GM12873 (cell line): ENCODE data around the gene RETN.

Experiments
- CTCF ChIP-seq: IDR thresholded peaks from 2 replicates; pipeline ENCODE4 v1.5.1; 2012; ENCODE audit warnings: low read depth, mild to moderate bottlenecking, moderate library complexity, low read length, control low read depth; ENCODE audit not compliant: insufficient read depth; ENCODE audit errors: missing control alignments

The RETN gene

DNA sequence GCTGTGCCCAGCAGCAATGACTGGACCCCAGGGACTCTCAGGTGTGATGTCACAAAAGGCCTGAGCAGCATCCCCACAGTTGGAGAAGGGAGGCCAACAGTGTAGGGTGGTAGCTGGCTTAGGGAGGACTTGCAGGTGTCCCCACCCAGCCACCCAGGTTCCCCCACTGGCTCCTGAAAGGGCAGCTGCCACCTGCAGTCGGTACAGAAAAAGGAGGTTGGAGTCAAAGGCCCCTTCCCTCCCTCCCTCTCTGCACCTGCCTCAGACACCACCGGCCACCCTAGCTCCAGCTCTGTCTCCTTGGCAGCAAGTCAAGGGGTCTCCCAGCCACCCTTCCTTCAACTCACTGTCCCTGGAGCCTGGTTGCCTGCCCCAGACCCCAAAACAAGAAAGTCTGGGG lies 35.2 kb upstream of the RETN start, which contains the start of gene PCP2:
TSS of gene PCP2 (minus strand) at position 22 of the 400 bp plus-strand sequence. CDS start 262 bp downstream, outside the sequence.
- TF ChIP-seq CTCF: no peak

DNA sequence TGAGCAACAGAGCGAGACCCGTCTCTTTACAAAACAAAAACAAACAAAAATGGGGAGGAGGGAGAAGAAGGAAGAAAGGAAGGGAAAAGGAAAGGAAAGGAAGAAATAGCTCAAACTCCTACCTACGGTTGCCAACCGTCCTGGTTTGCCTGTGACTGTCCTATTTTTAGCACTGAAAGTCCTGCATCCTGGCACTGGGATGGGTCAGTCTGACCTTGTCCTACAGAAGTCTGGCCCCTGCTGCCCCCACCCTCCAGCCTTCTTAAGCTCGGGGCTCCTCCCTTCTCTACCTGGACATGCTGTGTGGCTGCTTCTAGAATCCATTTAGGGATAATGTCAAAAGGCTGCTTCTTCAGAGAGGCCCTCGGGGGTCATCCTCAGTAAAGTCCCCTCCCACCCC lies 33.2 kb upstream of the RETN start:
- no peak for TF ChIP-seq CTCF

DNA sequence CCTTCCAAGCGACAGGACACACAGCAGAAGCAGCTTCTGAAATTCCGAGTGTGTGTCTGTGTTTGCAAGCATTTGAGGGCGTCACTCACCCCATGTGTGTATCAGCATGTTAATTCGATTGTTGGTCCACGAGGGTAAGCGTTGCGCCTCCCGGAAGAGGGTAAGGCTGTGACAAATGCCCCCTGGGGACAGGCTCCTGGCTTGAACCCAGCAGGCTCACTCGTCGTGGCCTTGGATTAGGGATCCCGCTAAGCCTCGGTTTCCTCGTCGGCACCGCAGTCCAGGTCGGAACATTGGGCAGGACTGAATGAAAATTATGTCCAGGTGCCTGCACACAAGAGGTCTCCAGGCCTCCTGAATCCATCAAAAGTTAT lies 32.5 kb upstream of the RETN start:
- TF ChIP-seq CTCF: no peak

- TF ChIP-seq CTCF: no peak
Observed at GRCh38 chr19:7636691-7637373, 32.0 kb upstream of the RETN start, which contains the start of gene STXBP2. TSS of gene STXBP2 (plus strand) at chr19:7637110. CDS start at chr19:7637150, 40 bp downstream.

DNA sequence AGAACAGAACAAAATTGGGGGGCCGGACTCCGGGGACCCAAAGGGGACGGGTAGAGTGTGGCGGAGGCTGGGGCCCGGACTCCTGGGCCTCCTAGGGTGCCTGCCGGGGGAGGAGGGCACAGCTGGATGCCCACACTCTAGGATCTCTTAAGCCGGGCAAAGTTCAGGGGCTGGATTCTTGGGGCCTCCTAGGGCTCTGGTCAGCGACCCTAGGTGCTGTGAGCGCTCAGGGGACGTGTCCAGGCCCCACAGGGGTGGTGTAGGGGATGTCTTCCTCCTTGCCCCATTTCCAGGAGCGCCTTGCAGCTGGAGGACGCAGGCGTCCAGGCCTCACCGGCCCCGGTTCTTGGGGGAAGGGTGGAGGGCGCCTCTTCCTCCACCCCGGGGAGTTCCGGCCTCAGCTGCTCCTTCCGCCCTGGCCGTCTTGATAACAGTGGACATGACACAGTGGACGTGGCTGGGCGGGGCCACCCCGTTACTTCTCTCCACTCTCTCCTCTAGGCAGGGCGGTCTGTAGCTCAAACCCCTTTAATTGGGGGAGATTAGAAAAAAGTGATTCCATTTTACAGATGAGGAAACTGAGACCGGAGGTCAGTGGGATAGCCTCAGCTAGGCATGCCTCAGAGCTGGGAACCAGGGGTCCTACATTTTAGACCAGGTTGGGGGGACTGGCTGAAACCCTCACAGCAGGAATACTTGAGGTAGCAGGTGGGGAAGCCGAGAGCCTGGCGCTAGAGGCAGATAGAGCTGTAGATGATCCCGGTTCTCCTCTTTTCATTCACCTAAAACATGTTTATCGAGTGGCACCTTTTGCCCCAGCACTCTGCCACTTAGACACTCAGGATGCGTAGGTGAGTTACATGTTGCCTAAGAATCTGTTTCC lies 31.2 kb upstream of the RETN start:
- TF ChIP-seq CTCF: no peak

- TF ChIP-seq CTCF: no peak
Observed at GRCh38 chr19:7638802-7639465, 29.9 kb upstream of the RETN start.

- TF ChIP-seq CTCF: no peak
Observed at GRCh38 chr19:7639863-7640348, 28.9 kb upstream of the RETN start.
